Mononuclear cell (primary cell): ENCODE data around the gene CD93. TPM values are rescaled to one million over a fixed set of nuclear protein-coding genes. Genes with fewer than 3 reads are reported as not detected.
A peak's percentile ranks its signal among the peaks of the same experiment; 100 is the strongest.

Experiments
- H3K27me3 ChIP-seq: 2 replicates; pipeline ENCODE4 v1.6.0; 2011; ENCODE audit warnings: low read length, control low read depth; ENCODE audit not compliant: insufficient read depth
- H3K4me1 ChIP-seq: 2 replicates; pipeline ENCODE4 v1.5.1; 2011; ENCODE audit warnings: mild to moderate bottlenecking, low read length, control low read depth; ENCODE audit not compliant: insufficient read depth
- H3K4me3 ChIP-seq: 2 replicates; pipeline ENCODE4 v1.5.1; 2011; ENCODE audit warnings: mild to moderate bottlenecking, low read length, moderate library complexity
- H3K9me3 ChIP-seq: 2 replicates; pipeline ENCODE4 v1.5.1; 2011; ENCODE audit warnings: low read depth, mild to moderate bottlenecking, control low read depth, low read length
- total RNA-seq: library from RNA; depleted of rRNA; stranded (reverse); fragments of >200 nt; gene quantifications from one replicate; pipeline ENCODE4 v1.2.3, GENCODE V29; 2012

CD93 gene
- 85.5 TPM for total RNA-seq

GRCh38 chr20:23086056-23086566, at the start of gene CD93:
Gene CD93, minus strand, starts transcription at chr20:23086324. Its CDS starts 132 bp downstream, at chr20:23086192.
- H3K4me1 ChIP-seq, result peaks cover 76% of the 10 kb centered on the region
- no peaks in the 10 kb centered on the region for H3K27me3 ChIP-seq
- H3K9me3 ChIP-seq, result no peaks in the 10 kb centered on the region
- peak within 1 kb of the TSS; percentile 43 for H3K4me3 ChIP-seq

DNA sequence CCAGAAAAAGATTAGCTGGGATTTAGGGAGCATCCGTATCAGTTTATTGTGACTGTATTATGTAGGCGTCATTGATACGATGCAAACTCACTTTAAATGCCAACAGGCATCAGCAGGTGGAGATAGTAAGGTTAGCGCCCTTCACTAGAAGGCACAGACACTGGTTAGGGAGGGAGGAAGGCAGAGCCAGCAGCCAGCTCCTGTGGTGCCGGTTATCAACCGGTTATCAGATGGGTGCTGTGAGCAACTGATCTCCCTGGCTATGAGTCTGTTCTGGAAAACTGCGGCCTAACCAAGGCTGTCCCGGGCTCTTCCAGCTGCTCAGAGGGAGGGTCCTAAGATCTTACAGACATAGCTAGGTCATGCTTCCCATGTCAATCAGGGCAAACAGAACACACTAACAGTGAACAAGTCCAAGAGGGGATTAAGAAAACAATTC, 47.5 kb upstream of the CD93 start:
- Histone ChIP-seq H3K4me3 (no peak overlapping the region), H3K4me1 (peaks cover 69% of the 10 kb centered on the region), H3K9me3 (no peaks in the 10 kb centered on the region), H3K27me3 (no peaks in the 10 kb centered on the region)

DNA sequence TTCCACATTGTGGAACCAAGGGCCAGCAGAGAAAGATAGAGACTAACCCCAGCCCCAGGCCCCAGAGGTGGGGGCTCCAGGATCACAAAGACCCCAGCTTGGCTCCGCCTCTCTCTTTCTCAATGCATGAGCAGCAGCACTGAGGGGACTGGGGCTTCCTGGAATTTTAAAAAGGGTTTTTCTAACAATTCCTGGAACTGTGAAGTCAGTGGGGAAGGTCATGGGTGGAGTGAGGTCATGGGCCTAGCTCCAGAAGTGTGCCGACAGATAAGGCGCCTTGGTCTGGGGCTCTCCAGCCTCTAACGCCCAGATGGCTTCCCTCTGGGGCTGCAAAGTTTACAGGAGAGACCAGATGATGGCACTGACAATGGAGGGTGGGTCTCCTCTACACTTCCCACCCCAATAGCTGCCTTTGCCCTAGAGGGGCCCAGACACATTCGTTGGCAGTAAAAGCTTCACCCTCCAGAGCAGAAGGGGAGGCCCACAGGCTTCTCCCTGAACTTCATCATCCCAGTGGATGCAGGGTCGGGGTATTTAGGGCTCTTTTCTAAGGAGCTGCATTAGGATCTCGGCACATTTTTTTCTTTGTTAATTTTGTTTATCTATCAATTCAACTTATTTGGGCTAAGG, 46.9 kb upstream of the CD93 start:
- H3K9me3 ChIP-seq, result no peaks in the 10 kb centered on the region
- no peak overlapping the region for H3K4me3 ChIP-seq
- H3K4me1 ChIP-seq, result peaks cover 70% of the 10 kb centered on the region
- no peaks in the 10 kb centered on the region for H3K27me3 ChIP-seq

GRCh38 chr20:23132293-23132929, 46.3 kb upstream of the CD93 start:
- peaks cover 70% of the 10 kb centered on the region for H3K4me1 ChIP-seq
- no peaks in the 10 kb centered on the region for H3K9me3 ChIP-seq
- H3K4me3 ChIP-seq, result no peak overlapping the region
- H3K27me3 ChIP-seq, result no peaks in the 10 kb centered on the region

GRCh38 chr20:23131766-23132165, 45.6 kb upstream of the CD93 start:
- Histone ChIP-seq H3K27me3 (no peaks in the 10 kb centered on the region), H3K9me3 (no peaks in the 10 kb centered on the region), H3K4me1 (peaks cover 70% of the 10 kb centered on the region), H3K4me3 (no peak overlapping the region)

DNA sequence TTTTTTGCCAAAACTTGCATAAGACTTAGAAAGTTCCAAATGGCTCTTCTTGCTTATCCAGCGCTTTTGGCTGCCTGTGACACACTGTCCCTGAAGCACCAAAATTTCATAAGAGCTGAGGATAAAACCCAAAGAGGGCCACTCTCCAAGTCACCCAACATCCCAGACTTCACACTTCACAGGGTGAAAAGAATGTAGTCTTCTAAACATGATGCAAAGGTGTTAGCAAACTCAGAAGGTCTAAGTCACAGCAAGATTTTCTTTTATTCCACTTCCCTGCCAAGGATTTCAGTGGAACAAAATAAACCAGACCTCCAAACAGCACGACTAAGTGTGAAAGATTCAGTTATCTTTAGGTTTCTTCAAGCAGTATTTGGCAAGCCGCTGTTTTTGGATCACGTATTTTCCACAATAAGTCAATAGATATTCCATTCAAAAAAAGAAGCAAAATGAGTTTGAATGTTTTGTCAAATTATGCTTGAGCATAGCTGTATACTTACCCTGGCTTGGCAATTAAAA, 44.6 kb upstream of the CD93 start:
- Histone ChIP-seq H3K4me1 (peaks cover 71% of the 10 kb centered on the region), H3K27me3 (no peaks in the 10 kb centered on the region), H3K4me3 (no peak overlapping the region), H3K9me3 (no peaks in the 10 kb centered on the region)

GRCh38 chr20:23129891-23130621, 43.9 kb upstream of the CD93 start:
- Histone ChIP-seq H3K4me3 (no peak overlapping the region), H3K4me1 (peaks cover 72% of the 10 kb centered on the region), H3K27me3 (no peaks in the 10 kb centered on the region), H3K9me3 (no peaks in the 10 kb centered on the region)

GRCh38 chr20:23129266-23129665, 43.1 kb upstream of the CD93 start:
- H3K4me1 ChIP-seq, result peaks cover 76% of the 10 kb centered on the region
- H3K27me3 ChIP-seq, result no peaks in the 10 kb centered on the region
- H3K4me3 ChIP-seq, result no peak overlapping the region
- H3K9me3 ChIP-seq, result no peaks in the 10 kb centered on the region

DNA sequence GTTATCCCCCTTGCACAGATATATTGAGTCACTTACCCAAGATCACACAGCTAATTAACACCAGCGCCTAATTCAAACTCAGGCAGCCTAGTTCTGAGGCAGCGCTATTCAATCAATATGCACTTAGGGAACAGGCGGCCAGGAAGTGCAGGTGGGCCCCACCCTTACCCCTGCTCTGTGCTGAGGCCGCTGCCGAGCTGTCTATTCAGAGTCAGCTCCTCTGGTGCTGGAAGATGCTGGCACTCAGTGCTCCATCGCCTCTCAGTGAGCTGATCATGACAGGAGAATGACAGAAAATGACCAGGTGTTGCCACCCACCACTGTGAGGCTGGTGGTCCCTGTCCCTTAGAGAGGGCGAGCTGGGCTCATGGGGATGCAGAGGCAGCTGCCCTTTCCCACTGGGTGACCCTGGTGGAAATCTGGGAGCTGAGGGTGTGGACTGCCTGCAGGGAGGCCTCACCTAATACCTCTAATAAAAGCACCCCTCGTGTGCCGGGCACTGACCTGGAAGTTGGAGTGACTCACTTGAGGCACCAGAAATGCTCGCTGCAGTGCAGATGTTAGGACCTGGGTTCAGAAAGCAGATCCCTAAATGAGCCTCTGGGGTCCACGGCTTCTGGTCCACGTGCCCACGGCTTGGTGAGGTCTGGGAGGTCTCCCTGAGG, 42.5 kb upstream of the CD93 start:
- Histone ChIP-seq H3K4me3 (no peak overlapping the region), H3K27me3 (no peaks in the 10 kb centered on the region), H3K9me3 (no peaks in the 10 kb centered on the region), H3K4me1 (peaks cover 80% of the 10 kb centered on the region)

DNA sequence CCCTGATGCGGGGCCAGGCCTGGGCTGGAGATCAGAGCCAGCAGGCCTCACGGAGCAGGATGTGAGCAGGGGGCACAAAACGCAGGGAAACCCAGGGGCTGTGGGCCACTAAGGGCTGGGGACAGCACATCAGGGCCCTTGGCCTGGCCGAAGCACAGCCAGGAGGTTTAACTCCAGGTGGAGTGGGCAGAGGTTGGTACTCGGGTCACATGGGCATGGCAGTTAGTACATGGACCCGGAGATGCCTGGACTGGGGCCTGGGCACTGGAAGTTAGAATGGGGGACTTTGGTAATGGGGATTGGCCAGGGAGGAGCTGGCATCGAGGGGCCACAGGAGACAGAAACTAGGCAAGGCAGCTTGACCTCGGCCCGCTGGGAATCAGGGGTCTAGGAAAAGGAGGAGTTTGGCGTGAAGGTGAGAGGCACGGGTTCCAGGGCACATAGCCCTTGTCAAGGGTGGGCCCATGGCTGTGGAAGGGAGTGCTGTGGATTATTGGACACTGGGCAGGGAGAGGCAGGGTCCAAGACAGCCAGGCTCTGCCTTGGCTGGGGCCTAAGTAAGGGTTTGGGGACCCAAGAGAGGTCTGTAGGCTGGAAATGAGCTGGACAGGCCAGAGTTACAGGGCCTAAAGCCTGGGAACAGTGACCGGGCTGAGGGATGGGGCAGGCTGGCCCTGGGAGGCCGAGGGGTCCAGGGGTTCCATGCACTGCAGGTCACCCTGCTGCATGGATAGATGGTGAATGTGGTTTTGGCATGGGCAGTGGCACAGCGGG, 41.6 kb upstream of the CD93 start:
- Histone ChIP-seq H3K4me3 (no peak overlapping the region), H3K9me3 (no peaks in the 10 kb centered on the region), H3K4me1 (peaks cover 74% of the 10 kb centered on the region), H3K27me3 (no peaks in the 10 kb centered on the region)

DNA sequence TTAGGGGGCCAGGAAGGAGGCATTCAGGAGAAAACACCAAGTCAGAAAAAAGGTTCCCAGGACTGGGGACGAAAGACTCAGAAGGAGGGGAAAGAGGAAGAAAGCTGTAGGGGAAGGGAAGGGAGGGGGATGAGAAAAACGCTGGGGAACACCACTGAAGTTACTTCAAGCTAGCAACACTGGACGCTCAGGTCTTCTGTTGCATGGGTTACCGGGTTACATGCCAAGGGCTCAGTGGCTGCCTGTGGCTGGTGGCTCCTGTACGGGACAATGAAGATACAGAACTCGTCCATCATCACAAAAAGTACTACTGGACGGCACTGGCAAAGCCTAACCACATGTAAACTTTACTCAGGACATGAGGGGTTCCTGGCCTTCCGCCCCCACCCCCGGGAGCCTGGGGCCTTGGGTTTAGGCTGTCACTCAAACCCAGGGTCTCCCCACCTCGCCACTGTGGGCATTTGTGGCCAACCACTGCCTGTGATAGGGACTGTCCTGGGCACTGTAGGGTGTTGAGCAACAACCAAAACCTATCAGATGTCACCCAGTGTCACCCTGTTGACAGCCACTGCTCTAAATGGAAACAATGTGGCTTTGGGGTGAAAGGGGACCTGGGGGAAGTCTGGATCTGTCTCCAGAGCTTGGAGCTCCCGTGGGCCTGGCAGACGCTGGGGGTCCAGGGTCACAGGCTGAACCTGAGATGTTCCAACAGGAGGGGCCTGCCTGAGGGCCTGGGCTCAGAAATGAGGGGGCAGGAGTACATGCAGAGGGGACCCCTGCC, 40.3 kb upstream of the CD93 start:
- Histone ChIP-seq H3K9me3 (no peaks in the 10 kb centered on the region), H3K4me3 (no peak overlapping the region), H3K27me3 (no peaks in the 10 kb centered on the region), H3K4me1 (peaks cover 72% of the 10 kb centered on the region)

- H3K9me3 ChIP-seq, result no peaks in the 10 kb centered on the region
- H3K4me3 ChIP-seq, result no peak overlapping the region
- peaks cover 77% of the 10 kb centered on the region for H3K4me1 ChIP-seq
- H3K27me3 ChIP-seq, result no peaks in the 10 kb centered on the region
These were observed 39.6 kb upstream of the CD93 start for GRCh38 chr20:23125625-23126191.

DNA sequence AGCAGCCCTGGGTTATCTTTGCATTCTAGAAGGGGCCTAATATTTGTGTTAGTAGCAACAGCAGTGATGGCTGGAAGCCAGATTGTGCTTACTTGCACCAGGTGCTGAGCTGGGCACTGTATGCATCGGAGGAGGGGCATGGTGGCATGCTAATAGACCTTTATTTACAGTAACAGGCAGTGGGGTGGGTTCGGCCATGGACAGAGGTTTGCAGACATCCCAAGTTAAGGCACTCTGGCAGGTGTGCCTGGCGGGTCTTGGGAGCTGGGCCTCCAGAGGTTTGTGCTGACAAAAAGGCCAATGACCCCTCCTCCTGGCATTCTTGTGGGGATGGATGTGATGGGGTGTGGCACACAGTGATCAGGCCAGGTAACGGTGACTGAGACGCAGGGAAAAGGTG, 39.0 kb upstream of the CD93 start:
- Histone ChIP-seq H3K9me3 (no peaks in the 10 kb centered on the region), H3K4me3 (no peak overlapping the region), H3K27me3 (no peaks in the 10 kb centered on the region), H3K4me1 (peaks cover 80% of the 10 kb centered on the region)
